ENCODE results near the gene CERS6. TPM values are rescaled to one million over a fixed set of nuclear protein-coding genes. Genes with fewer than 3 reads are reported as not detected.
A peak's percentile ranks its signal among the peaks of the same experiment; 100 is the strongest.

The CERS6 gene
- total RNA-seq, 4 donors from 2014 or later: 46.6 to 67.7 (median 53.6) TPM

DNA sequence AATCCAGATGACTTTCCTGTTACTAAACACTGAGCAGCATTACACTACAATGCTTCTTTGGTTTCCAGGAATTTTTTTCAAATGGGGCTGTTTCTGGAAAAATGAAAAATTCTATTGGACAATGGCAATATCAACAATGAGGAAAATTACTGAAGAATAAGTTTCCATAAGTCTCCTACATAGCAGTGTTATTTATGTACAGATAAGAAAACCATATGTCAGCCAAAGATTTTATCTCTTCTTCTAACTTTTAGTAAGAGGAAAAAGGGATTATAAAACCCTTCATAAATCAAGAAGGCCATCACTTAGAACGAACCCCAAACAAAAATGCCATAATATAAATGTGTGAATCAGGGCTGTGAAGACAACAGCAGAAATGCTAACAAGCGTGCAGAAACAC is 314.7 kb downstream of the CERS6 start:
- no peaks in the 10 kb centered on the region for H3K27me3 ChIP-seq
- peaks cover 0 to 23% (median 7%) of the 10 kb centered on the region in 4 donors for H3K36me3 ChIP-seq
- no peak for DNase-seq (ENCODE audit: extremely low spot score)
- intact Hi-C loops (cut with DNase I): loop anchor here (10.0 kb wide), 1 partner anchor 154 kb away; no protein-coding TSS in a partner anchor
- no peak overlapping the region for H3K27ac ChIP-seq (replicated peaks in 1 of 4)
- H3K9me3 ChIP-seq: peaks cover 0 to 4% (median 0%) of the 10 kb centered on the region in 4 donors
- WGBS: 82% methylated on average over 2 of the region's 2 CpGs
- H3K4me3 ChIP-seq: no peak overlapping the region
- H3K4me1 ChIP-seq: peaks cover 0 to 7% (median 2%) of the 10 kb centered on the region in 4 donors
- TF ChIP-seq, protein P1, sequence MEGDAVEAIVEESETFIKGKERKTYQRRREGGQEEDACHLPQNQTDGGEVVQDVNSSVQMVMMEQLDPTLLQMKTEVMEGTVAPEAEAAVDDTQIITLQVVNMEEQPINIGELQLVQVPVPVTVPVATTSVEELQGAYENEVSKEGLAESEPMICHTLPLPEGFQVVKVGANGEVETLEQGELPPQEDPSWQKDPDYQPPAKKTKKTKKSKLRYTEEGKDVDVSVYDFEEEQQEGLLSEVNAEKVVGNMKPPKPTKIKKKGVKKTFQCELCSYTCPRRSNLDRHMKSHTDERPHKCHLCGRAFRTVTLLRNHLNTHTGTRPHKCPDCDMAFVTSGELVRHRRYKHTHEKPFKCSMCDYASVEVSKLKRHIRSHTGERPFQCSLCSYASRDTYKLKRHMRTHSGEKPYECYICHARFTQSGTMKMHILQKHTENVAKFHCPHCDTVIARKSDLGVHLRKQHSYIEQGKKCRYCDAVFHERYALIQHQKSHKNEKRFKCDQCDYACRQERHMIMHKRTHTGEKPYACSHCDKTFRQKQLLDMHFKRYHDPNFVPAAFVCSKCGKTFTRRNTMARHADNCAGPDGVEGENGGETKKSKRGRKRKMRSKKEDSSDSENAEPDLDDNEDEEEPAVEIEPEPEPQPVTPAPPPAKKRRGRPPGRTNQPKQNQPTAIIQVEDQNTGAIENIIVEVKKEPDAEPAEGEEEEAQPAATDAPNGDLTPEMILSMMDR (IDR thresholded peaks at IDR 0.05): no peak
- TF ChIP-seq POLR2A (IDR thresholded peaks at IDR 0.05; ENCODE audit: low read depth) (no peak), EP300 (IDR thresholded peaks at IDR 0.05) (no peak), POLR2AphosphoS5 (IDR thresholded peaks at IDR 0.05) (no peak)

DNA sequence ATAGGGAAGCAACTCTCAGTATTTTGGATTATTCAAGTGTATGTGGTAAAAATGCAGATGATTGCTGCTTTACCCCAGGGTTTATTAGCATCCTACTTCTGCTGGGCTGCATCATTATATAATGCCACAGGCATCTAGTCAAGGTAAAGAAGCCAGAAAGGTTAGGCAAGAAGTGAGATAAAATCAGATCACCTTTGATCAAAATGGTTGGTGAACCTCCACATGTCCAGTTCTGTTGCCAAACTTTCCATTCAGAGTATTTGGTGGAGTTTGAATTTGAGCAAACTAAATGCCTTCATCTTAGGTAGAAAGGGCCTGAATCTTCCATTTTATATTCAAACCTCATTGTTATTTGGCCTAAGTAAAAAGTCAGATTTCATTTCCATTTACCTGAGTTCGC is 316.6 kb downstream of the CERS6 start:
- Histone ChIP-seq H3K4me1 (peaks cover 0 to 4% (median 0%) of the 10 kb centered on the region in 4 donors), H3K27ac (replicated peaks in 1 of 4) (no peak overlapping the region), H3K36me3 (peaks cover 0 to 17% (median 7%) of the 10 kb centered on the region in 4 donors), H3K9me3 (peaks cover 0 to 6% (median 0%) of the 10 kb centered on the region in 4 donors), H3K4me3 (no peak overlapping the region), H3K27me3 (no peaks in the 10 kb centered on the region)
- DNase-seq (ENCODE audit: extremely low spot score): no peak
- WGBS: 100% methylated on average over 1 of the region's 1 CpG
- no peak for TF ChIP-seq EP300 (IDR thresholded peaks at IDR 0.05)
- TF ChIP-seq, protein P1 (IDR thresholded peaks at IDR 0.05): no peak
- TF ChIP-seq POLR2A (IDR thresholded peaks at IDR 0.05; ENCODE audit: low read depth): no peak
- TF ChIP-seq POLR2AphosphoS5 (IDR thresholded peaks at IDR 0.05): no peak
- intact Hi-C loops (cut with DNase I): loop anchor here (10.0 kb wide), 1 partner anchor 152 kb away; no protein-coding TSS in a partner anchor

DNA sequence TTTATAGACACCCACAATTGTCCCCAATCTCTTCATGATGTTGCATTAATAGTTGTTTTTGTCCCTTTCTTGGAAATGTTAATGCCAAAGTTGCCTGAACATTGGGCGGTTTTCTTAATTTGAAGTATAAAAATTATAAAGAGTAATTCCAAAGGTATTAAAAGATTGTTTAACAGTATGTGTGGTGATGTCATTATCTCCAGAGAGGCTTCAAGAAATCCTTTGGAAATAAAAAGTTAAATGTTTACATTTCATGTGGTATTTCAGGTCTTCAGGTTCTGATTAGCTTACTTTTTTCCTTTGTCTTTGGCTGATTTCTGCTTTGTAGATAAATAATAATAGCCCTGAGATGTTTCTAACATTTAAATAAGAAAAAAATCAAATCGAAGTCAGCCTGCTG is 317.1 kb downstream of the CERS6 start:
- no peak for DNase-seq (ENCODE audit: extremely low spot score)
- H3K9me3 ChIP-seq: peaks cover 0 to 6% (median 0%) of the 10 kb centered on the region in 4 donors
- 86% methylated on average over 2 of the region's 2 CpGs for WGBS
- no peak overlapping the region for H3K27ac ChIP-seq (replicated peaks in 1 of 4)
- peaks cover 0 to 15% (median 7%) of the 10 kb centered on the region in 4 donors for H3K36me3 ChIP-seq
- TF ChIP-seq, protein P1 (IDR thresholded peaks at IDR 0.05): no peak
- no peak for TF ChIP-seq POLR2AphosphoS5 (IDR thresholded peaks at IDR 0.05)
- no peak for TF ChIP-seq POLR2A (IDR thresholded peaks at IDR 0.05; ENCODE audit: low read depth)
- no peak for TF ChIP-seq EP300 (IDR thresholded peaks at IDR 0.05)
- intact Hi-C loops (cut with DNase I): loop anchor here (10.0 kb wide), 1 partner anchor 152 kb away; no protein-coding TSS in a partner anchor
- H3K4me3 ChIP-seq: no peak overlapping the region
- peaks cover 0 to 4% (median 0%) of the 10 kb centered on the region in 4 donors for H3K4me1 ChIP-seq
- H3K27me3 ChIP-seq: no peaks in the 10 kb centered on the region

DNA sequence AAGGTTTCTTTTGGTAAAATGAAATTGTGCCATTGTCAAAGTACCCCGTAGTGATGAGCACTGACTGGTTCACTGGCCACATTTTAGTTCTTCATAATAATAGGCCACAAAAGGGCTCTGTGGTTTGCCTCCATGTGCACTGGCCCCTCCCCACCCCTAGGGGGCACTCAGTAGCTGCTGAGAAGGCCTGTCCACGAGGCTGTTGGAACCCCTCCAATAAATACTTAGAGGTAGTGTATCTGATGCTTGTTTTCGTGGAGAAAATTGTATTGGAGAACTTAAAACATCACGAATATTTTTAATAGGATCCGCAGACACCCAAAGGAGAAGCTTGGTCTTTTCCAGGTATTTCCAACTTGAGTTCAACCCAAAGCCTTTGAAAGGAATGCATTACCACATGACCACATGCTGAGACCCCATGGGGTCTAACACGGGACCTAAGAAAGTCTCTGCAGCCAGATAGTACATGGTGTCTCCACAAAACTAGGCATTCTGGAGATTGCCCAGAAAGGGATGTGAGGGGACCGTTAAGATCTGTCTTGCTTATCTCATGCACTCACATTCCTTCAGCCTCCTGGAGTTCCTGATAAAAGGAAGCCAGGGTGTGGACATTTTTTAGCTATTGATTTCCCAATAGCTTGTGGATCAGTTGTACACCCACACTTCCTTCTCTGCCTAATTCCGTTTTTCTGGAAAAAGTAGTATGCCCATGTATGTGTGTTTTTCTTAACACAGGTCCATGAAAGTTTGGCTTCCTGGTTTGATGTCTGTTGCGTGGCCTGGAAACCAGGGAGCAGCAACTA is 317.8 kb downstream of the CERS6 start:
- Histone ChIP-seq H3K27me3 (no peaks in the 10 kb centered on the region), H3K36me3 (peaks cover 0 to 11% (median 7%) of the 10 kb centered on the region in 4 donors), H3K9me3 (peaks cover 0 to 6% (median 0%) of the 10 kb centered on the region in 4 donors), H3K4me3 (no peak overlapping the region), H3K27ac (replicated peaks in 1 of 4) (no peak overlapping the region), H3K4me1 (peaks cover 0 to 4% (median 0%) of the 10 kb centered on the region in 4 donors)
- DNase-seq (ENCODE audit: extremely low spot score): no peak
- 62% methylated on average over 9 of the region's 9 CpGs for WGBS
- TF ChIP-seq, protein P1 (IDR thresholded peaks at IDR 0.05): peak; percentile 44 to 60 (median 47)
- TF ChIP-seq POLR2A (IDR thresholded peaks at IDR 0.05; ENCODE audit: low read depth): no peak
- no peak for TF ChIP-seq EP300 (IDR thresholded peaks at IDR 0.05)
- TF ChIP-seq POLR2AphosphoS5 (IDR thresholded peaks at IDR 0.05): peak in 1 of 2 donors; percentile 27
- intact Hi-C loops (cut with DNase I): loop anchor here (10.0 kb wide), 1 partner anchor 151 kb away; no protein-coding TSS in a partner anchor

Measured in esophagus muscularis mucosa (tissue), 4 donors.